ENCODE results near the gene SFTPA2.

Gene SFTPA2

GRCh38 chr10:79563426-79563825 is 3.2 kb upstream of the SFTPA2 start:
- H3K4me2 ChIP-seq (ENCODE audit: low read depth, low read length): no peak overlapping the region
- TF ChIP-seq EZH2 (optimal IDR thresholded peaks at IDR 0.05; ENCODE audit: low read depth, low read length): no peak
- no peak for TF ChIP-seq CTCF (IDR thresholded peaks at IDR 0.05; ENCODE audit: low read length)
- no peak for TF ChIP-seq EZH2phosphoT487 (IDR thresholded peaks at IDR 0.05; ENCODE audit: low read length)

GRCh38 chr10:79562135-79562756 is 2.0 kb upstream of the SFTPA2 start:
- H2AFZ ChIP-seq (ENCODE audit: low read length): no peak overlapping the region; the same call in 1 of the 2 replicates
- no peak for TF ChIP-seq EZH2phosphoT487 (IDR thresholded peaks at IDR 0.05; ENCODE audit: low read length)
- peak; percentile 97 for TF ChIP-seq CTCF (IDR thresholded peaks at IDR 0.05; ENCODE audit: low read length)
- no peak for TF ChIP-seq EZH2 (optimal IDR thresholded peaks at IDR 0.05; ENCODE audit: low read depth, low read length)
- DNase-seq: peak; percentile 77
- no peak overlapping the region for H3K4me3 ChIP-seq (ENCODE audit: low read length)
- H3K36me3 ChIP-seq (replicated peaks; ENCODE audit: insufficient read depth, low read length): no peaks in the 10 kb centered on the region
- no peaks in the 10 kb centered on the region for H4K20me1 ChIP-seq (ENCODE audit: insufficient read depth, low read length)
- H3K9me2 ChIP-seq (replicated peaks; ENCODE audit: insufficient read depth, low read length): no peaks in the 10 kb centered on the region
- no peaks in the 10 kb centered on the region for H3K9me3 ChIP-seq (replicated peaks; ENCODE audit: insufficient read depth, low read length)
- peak overlapping the region; percentile 41; the same call in 1 of the 2 replicates for H3K4me2 ChIP-seq (ENCODE audit: low read depth, low read length)
- peaks cover 16% of the 10 kb centered on the region for H3K4me1 ChIP-seq (ENCODE audit: low read length)
- H3K79me2 ChIP-seq (ENCODE audit: low read length): no peaks in the 10 kb centered on the region
- H3K27me3 ChIP-seq (replicated peaks; ENCODE audit: insufficient read depth, low read length): no peaks in the 10 kb centered on the region
- H3K27ac ChIP-seq (ENCODE audit: low read length): no peak overlapping the region
- no peak overlapping the region for H3K9ac ChIP-seq (ENCODE audit: low read length)
- peaks cover 6% of the 10 kb centered on the region; the same call in 1 of the 2 replicates for H3F3A ChIP-seq (ENCODE audit: insufficient read depth, low read length)

More at GRCh38 chr10:79563426-79563825, 3.2 kb upstream of the SFTPA2 start:
- H3K27me3 ChIP-seq (replicated peaks; ENCODE audit: insufficient read depth, low read length): no peaks in the 10 kb centered on the region
- no peaks in the 10 kb centered on the region for H3K9me3 ChIP-seq (replicated peaks; ENCODE audit: insufficient read depth, low read length)
- H4K20me1 ChIP-seq (ENCODE audit: insufficient read depth, low read length): no peaks in the 10 kb centered on the region
- no peak for DNase-seq
- no peak overlapping the region for H3K4me3 ChIP-seq (ENCODE audit: low read length)
- H3K9ac ChIP-seq (ENCODE audit: low read length): no peak overlapping the region
- no peaks in the 10 kb centered on the region for H3K79me2 ChIP-seq (ENCODE audit: low read length)
- peaks cover 6% of the 10 kb centered on the region; the same call in 1 of the 2 replicates for H3F3A ChIP-seq (ENCODE audit: insufficient read depth, low read length)
- no peaks in the 10 kb centered on the region for H3K36me3 ChIP-seq (replicated peaks; ENCODE audit: insufficient read depth, low read length)
- no peak overlapping the region for H2AFZ ChIP-seq (ENCODE audit: low read length)
- no peak overlapping the region for H3K27ac ChIP-seq (ENCODE audit: low read length)
- H3K4me1 ChIP-seq (ENCODE audit: low read length): peaks cover 16% of the 10 kb centered on the region
- H3K9me2 ChIP-seq (replicated peaks; ENCODE audit: insufficient read depth, low read length): no peaks in the 10 kb centered on the region

GRCh38 chr10:79561257-79561656 is 1.1 kb upstream of the SFTPA2 start:
- Histone ChIP-seq H3K4me2 (ENCODE audit: low read depth, low read length) (peak overlapping the region; percentile 41; the same call in 1 of the 2 replicates), H4K20me1 (ENCODE audit: insufficient read depth, low read length) (no peaks in the 10 kb centered on the region), H3K9me3 (replicated peaks; ENCODE audit: insufficient read depth, low read length) (no peaks in the 10 kb centered on the region), H3K36me3 (replicated peaks; ENCODE audit: insufficient read depth, low read length) (no peaks in the 10 kb centered on the region), H3K27me3 (replicated peaks; ENCODE audit: insufficient read depth, low read length) (no peaks in the 10 kb centered on the region), H3K79me2 (ENCODE audit: low read length) (no peaks in the 10 kb centered on the region), H3K27ac (ENCODE audit: low read length) (peak overlapping the region; percentile 5; the same call in 1 of the 2 replicates), H3K4me1 (ENCODE audit: low read length) (peaks cover 16% of the 10 kb centered on the region), H3K9me2 (replicated peaks; ENCODE audit: insufficient read depth, low read length) (no peaks in the 10 kb centered on the region), H2AFZ (ENCODE audit: low read length) (no peak overlapping the region), H3K4me3 (ENCODE audit: low read length) (no peak overlapping the region), H3K9ac (ENCODE audit: low read length) (no peak overlapping the region), H3F3A (ENCODE audit: insufficient read depth, low read length) (peaks cover 6% of the 10 kb centered on the region; the same call in 1 of the 2 replicates)
- DNase-seq: peak; percentile 75
- TF ChIP-seq EZH2 (optimal IDR thresholded peaks at IDR 0.05; ENCODE audit: low read depth, low read length): no peak
- TF ChIP-seq EZH2phosphoT487 (IDR thresholded peaks at IDR 0.05; ENCODE audit: low read length): no peak
- no peak for TF ChIP-seq CTCF (IDR thresholded peaks at IDR 0.05; ENCODE audit: low read length)
